Activated CD8-positive, alpha-beta memory T cell treated with anti-CD3 and anti-CD28 coated beads, Interleukin-2, amount 50 U/mL, for 1 hour (primary cell): Measurements from ENCODE around the gene SLC9B2.
"Not testable (repeated sequence)": the region's sequence is repeated elsewhere in the genome, so short reads cannot be mapped to it uniquely, and the experiment has no call there.

Experiments
- DNase-seq: peaks from one replicate; pipeline ENCODE4 v3.0.0-alpha.2; 2020; ENCODE audit errors: extremely low read depth

SLC9B2 gene

GRCh38 chr4:103019308-103020124 is 57.0 kb downstream of the SLC9B2 start, which contains the start of gene SLC9B1:
SLC9B1 (minus strand) TSS chr4:103019705; CDS start chr4:102991711, 27,994 bp downstream.
- DNase-seq = peak; percentile 84

DNA sequence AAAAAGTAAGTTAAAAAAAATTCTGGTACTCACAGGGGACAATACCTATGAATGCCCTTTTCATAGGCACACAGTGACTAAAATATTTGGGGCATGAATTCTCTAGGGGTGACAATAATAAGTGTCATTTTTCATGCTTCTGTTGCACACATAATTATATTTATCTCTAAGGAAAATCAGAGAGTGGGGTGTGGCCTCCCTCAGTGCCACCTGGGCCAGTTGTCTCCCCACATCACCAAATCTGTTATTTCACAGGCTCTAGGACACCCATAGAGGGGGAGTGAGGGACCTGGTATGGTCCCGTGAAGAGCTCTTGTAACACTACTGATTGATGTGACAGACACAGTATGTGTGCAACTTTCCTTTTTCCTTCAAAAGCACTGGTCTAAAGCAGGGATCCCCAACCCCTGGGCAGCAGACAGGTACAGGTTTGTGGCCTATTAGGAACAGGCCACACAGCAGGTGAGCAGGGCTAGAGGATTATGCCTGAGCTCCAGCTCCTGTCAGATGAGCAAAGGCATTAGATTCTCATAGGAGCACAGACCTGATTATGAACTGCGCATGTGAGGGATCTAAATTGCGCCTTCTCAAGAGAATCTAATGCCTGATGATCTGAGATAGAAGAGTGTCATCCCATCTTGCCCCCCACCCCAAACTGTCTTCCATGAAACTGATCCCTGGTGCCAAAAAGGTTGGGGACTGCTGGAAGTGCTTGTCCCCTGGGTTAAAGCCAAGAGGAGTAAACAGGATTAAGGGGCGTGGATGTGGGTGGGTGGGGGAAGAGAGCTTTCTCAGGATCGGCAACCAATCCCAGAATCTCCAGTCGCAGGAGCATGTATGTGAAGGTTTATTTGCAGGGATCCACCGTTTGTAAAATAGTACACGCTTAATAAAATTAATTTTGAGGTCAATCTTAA is 57.9 kb downstream of the SLC9B2 start:
- no peak for DNase-seq

DNA sequence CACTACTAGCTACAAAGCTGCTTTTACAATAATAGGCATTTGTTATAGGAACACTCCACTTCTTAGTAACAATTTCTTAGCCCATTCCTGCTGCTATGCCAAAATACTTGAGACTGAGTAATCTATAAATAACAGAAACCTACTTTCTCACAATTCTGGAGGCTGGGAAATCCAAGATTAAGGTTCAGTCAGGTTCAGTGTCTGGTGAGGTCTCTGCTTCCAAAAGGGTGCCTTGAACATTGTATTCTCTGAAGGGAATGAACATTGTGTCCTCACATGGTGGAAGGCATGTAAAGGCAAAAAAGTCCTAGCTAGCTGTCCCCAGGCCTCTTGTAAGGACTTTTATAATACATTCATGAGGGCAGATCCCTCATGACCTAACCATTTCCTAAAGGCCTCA is 64.0 kb downstream of the SLC9B2 start:
- DNase-seq = no peak

DNA sequence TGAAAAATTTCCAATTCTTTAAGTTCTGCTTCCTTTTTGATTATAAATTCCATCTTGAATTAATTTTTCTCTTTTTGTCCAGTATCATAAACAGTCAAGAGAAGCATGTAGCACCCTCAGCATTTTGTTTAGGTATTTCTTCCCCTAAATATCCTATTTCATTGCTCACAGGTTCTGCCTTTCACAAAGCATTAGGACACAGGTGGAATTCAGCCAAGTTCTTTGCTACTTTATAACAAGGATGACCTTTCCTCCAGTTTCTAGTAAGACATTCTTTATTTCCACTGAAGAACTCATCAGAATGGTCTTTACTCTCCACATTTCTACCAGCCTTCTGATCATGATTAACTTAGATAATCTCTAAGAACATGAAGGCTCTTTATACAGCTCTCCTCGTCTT is 64.5 kb downstream of the SLC9B2 start:
- DNase-seq = no peak

GRCh38 chr4:103011378-103012025 is 65.1 kb downstream of the SLC9B2 start:
- no peak for DNase-seq

GRCh38 chr4:103010804-103011203 is 65.8 kb downstream of the SLC9B2 start:
- no peak for DNase-seq

GRCh38 chr4:103008875-103009729 is 67.5 kb downstream of the SLC9B2 start:
- no peak for DNase-seq

DNA sequence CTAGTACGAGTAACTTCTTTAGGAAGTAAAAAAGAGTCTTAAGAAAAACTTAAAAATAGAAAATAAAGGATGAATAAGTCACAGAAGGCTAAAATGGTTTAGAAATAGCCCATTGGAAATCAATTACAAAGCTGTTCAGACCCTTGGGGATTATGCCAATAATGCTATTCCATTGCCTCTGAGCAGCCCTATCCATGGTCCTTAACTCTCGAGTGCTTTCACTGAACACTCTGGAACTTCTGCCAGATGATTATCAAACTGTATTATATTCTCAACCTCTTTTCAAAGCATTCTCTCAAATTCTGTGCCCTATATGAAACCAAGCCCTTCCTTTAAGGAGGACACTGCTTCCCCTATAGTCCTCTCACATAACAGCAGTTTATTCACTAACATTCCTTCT is 74.0 kb downstream of the SLC9B2 start:
- DNase-seq = no peak

- DNase-seq = no peak
Measured at GRCh38 chr4:102994803-102995202, 81.8 kb downstream of the SLC9B2 start.

DNA sequence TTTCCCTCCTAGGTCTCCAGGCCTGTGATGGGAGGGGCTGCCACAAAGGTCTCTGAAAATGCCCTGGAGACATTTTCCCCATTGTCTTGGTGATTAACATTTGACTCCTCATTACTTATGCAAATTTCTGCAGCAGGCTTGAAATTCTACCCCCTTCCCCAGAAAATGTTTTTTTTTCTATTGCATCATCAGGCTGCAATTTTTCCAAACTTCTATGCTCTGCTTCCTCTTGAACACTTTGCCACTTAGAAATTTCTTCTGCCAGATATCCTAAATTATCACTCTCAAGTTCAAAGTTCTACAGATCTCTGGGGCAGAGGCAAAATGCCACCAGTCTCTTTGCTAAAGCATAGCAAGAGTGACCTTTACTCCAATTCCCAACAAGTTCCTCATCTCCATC is 82.6 kb downstream of the SLC9B2 start:
- DNase-seq = not testable (repeated sequence)

GRCh38 chr4:102988429-102989020 is 88.0 kb downstream of the SLC9B2 start:
- DNase-seq = no peak

DNA sequence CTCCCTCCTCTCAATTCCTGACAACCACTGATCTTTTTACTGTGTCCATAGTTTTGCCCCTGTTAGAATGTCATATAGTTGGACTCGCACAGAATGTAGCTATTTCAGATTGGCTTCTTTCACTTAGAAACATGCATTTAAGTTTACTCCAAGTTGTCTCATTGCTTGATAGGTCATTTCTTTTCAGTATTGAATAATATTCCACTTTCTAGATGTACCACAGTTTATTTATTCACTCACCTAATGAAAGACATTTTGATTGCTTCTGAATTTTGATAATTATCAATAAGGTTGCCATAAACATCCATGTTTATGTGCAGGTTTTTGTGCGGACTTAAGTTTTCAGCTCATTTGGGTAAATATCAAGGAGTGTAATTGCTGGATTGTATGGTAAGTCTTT is 95.6 kb downstream of the SLC9B2 start:
- no peak for DNase-seq
